ENCODE data around the gene REC114. TPM values are rescaled to one million over a fixed set of nuclear protein-coding genes. Genes with fewer than 3 reads are reported as not detected.

Gene REC114
- total RNA-seq, 1 donor from 2014 or later, result 0.60 TPM

DNA sequence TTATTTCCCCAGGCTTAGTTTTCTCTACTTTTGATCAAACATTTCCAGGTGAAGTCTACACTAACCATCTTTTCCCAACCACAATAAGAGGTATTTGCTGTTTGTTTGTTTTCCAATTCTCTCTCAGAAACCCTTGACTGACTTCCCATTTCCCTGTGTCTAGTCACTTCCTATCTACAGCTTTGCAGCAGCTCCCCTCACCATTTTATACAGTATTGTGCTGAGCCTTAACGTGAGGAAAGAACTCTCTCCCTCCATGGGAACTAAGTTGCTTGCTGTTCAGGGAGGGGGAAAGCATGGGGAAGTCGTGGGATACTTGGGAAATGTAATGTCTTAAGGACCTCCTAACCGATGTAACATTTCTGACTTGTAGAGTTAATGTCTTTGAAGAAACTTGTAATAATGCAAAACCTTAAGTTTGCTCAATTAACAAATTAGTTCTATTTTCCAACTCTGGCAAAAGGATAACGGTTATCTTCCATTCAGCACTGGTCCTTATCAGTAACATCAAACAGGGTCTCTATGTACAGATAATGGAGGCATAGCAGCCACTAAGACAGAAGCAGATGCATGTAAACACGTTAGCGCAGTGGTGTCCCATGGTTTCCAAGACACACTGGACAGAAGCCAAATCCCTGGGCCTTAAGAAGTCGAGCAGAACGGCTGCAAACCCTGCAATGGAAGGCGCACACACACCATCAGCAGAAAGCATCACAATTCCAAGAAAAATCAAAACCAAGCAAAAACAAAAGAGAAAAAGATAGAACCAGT, 150.5 kb downstream of the REC114 start:
- intact Hi-C loops (cut with DNase I), result no loop called here
- ATAC-seq (peak; percentile 56), DNase-seq (ENCODE audit: missing footprints) (peak; percentile 53)

DNA sequence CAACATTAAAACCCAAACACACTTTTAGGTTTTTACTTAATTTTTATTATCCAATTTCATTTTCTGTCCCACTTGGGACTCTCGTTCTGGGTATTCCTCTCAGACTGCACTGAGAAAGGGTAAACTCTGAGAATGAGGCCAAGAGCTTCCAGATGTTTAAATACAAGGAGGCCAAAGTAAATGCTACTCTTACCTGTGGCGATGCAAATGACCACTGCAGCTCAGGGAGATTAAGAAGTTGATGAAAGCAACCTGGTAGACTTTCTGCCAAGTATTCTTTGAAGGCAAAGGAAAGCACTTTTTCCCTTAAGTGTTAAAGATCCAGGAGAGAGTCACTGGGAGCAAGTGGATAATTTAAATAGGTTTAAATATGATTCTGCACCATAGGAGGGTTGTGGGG, 151.1 kb downstream of the REC114 start:
- ATAC-seq, result no peak
- intact Hi-C loops (cut with DNase I), result no loop called here
- DNase-seq (ENCODE audit: missing footprints), result no peak

DNA sequence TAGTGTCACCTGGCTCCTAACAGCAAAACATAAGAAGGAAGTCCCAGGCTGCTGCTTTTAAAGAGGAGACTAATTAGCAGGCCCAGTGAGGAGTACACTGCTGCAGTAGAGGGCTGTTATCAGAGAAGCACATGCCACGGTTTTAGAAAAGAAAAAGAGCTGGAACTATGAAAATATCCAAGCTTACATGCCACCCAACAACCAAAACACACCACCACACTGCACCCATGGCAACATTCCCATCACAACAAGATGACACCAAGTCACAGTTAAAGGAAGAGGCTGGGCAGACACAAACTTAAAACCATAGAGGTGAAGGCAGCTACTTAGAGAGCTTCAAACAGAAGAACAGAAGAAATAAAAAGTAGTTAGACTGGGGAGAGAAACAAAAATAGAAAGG, 153.2 kb downstream of the REC114 start:
- DNase-seq (ENCODE audit: missing footprints) (no peak), ATAC-seq (no peak)
- intact Hi-C loops (cut with DNase I), result loop anchor here (5.0 kb wide), 1 partner anchor 36 kb away; the partner anchor contains the start of gene NPTN

DNA sequence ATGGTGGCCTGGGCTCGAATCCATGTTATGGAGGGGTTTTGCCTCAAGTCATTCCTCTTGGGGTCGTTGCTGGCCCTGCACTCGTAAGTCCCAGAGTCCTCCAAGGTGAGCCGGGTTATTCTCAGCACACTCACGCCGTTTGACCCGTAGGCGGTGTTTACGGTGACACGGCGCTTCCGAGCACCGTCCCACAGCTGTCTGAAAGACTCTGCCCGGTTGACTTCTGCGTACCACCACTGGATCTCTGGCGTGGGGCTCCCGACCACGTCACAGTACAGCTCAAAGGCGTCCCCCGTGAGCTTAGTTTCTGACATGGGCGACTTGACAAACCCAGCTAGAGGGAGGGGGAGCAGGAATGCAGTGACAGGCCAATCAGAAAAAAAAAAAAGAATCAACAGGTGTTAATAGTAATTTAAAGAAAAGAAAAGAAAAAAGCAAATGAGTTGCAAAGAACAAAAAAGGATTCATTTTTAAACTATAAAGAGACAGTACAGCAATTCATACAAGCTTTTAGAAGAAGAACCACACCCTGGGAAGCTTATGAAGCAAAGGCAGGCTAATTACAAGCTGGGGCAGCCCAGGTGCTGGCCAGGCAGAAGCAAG, 154.2 kb downstream of the REC114 start:
- ATAC-seq, result no peak
- no peak for DNase-seq (ENCODE audit: missing footprints)
- intact Hi-C loops (cut with DNase I), result loop anchor here (5.0 kb wide), 1 partner anchor 35 kb away; the partner anchor contains the start of gene NPTN

DNA sequence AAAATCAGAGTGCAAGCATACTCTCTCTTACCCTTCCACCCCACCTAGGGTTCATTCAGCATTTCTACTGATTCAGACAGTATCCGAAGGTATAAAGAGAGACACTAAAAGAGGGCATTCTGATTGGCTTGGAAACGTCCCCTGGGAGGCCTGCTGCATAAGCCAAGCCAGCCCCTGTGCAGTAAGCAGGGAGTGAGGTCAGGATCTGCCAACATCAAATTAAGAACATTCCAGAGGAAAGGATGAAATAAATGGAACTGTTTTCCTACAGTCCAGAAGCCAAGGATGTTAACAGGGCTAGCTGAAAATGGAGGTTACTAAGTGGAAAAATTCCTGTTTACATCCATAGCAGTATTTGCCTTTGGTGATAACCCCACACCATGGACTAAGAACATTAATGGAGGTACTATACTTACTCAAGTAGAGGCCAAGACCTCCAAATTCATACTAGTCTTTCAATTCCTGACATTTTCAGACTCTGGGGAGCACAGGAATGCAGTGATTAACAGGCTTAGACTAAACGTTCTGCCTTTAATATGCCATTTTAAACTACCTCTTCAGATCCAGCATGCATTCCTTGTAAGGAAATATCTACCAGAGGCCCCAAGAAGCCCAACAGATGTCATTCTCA, 155.7 kb downstream of the REC114 start:
- DNase-seq (ENCODE audit: missing footprints) (no peak), ATAC-seq (peak; percentile 35)
- intact Hi-C loops (cut with DNase I), result loop anchor here (5.0 kb wide), 1 partner anchor 34 kb away; the partner anchor contains the start of gene NPTN

DNA sequence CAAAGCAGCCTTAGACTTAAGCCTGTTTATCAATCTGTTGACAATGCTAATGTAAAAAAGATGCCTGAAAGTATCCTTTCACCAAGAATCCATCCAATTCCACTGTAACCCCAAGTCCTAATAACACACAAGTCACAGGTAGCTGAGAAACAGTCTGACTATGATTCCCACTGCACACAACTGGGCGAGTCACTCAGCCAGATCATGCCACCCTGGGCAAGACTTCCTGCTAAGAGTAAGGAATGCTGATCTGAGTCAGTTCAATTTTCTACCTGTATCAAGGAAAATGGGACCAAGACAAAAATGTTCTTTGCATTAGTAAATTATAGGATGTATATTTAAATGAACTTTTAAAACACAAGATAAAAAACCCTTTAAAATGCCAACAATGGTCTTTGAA, 157.0 kb downstream of the REC114 start:
- ATAC-seq (no peak), DNase-seq (ENCODE audit: missing footprints) (no peak)
- intact Hi-C loops (cut with DNase I), result loop anchor here (5.0 kb wide), 1 partner anchor 32 kb away; the partner anchor contains the start of gene NPTN

DNA sequence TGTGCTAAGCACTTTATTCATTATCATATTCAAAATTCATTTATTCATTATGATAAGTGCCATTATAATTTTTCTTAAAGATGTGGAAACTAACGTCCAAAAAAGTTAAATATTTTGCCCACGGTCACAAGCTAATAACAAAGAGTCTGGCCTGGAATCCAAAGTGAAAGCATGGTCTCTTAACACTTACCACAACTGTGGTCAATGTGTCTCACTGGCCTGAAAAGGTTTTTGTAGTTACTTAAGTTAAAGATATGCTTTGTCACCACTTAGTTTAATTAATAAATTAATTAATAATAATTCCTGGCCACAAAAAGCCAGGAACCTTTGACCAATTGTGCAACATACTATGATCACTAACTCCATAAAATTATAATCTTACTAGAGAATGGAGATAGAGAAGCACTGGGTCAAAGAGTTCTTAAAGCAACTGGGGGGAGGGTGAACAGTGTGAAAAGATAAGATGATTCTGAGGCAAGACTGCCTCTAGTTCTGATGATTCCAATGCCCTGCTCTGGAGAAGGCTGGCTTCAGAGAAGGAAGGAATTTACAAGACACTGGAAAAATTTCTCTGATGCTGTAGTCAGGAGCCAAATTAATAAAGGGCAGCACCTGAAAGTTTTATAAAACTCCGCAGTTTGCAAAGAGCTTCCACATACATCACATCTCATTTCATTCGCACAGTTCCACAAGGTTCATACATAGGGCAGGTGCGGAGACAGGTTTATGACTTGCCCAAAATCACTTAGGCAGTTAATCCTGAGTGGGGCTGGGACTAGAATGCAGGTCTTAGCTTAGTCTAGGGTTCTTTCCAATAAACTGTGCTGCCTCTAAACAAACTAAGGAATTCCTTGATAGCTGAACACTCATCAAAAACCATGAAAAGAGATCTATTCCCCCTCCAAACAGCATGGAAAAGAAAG, 157.7 kb downstream of the REC114 start:
- DNase-seq (ENCODE audit: missing footprints) (no peak), ATAC-seq (no peak)
- intact Hi-C loops (cut with DNase I), result no loop called here

DNA sequence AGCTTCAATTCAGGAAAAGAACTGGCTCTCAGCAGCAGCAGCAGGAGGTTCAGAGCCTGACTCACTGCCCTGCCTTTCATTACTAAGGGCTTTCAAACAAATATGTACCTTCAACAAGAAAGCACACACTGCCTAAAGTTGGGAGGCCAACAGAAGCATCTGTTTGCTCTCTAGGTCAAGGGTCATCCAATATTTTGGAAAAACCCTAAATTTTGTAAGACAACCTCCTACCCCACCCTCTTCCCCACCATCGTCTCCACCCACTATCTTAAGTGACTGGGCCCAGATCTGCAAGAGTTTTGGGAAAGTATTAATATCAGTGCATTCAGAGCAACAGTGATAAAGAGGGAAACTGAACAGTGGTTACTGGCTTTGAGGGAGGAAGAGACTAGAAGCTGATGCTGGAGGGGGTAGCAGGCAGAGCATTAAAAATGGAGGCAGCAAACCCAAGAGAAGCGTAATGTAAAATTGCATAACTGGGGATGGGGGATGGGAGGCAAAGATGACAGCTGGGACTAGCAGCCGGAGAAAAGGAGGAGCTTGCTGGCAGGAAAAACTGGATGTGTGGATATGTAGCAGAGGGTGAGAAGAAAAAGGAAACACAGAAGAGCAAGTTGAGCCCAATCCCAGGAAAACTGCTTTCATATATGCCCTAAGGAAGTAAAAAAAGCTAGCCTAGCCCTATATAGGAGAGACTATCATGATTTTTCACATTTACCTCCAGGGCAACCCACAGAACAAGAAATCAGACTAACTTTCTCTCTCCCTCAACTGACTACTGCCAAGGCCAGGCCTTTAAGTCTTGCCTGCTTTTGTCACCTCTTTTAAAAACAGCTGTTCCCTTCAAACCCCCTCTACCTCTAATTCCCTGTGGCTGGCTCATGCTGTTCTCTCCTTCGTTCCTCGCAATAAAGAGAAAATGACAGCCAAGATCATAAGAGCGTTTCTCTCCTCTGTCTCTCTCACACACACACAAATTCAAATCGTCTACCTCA, 158.8 kb downstream of the REC114 start:
- intact Hi-C loops (cut with DNase I), result no loop called here
- ATAC-seq (peak; percentile 68), DNase-seq (ENCODE audit: missing footprints) (no peak)

DNA sequence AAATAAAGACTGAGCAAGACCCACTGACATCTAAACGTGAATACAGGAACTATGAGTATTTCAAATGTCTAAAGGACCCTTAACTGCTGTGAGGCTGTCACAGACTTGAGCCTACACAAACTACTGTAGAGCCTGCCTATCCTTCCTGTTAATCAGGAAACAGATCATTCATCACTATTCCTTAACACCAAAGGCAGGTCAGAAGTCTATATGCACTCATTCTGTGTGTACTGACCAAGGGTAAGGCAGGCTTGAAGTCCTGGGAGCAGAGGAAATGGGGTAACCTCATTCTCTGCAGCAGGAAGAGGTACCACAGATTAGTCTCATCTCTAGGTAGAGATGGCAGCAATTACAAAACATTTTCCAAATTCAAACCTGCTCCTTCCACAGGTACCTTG, 159.5 kb downstream of the REC114 start:
- ATAC-seq (peak; percentile 15), DNase-seq (ENCODE audit: missing footprints) (no peak)
- intact Hi-C loops (cut with DNase I), result no loop called here

DNA sequence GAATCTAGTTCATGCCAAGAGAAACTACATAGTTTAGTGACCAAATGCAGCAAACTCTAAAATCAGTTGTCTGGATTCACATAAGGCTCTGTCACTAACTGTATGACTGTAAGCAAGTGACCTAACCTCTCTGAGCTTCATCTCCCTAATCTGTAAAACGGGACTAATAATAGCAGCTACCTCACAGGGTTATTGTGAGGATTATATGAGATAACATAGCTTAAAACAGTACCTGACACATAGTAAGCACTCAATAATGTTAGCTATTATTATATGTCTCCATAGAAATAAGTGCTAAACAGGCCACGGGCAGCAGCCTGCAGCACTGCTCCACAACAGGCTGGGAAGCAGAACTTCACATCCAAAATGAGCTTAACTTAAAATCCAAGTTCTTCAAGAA, 160.0 kb downstream of the REC114 start:
- ATAC-seq, result peak; percentile 32
- no peak for DNase-seq (ENCODE audit: missing footprints)
- intact Hi-C loops (cut with DNase I), result no loop called here

DNA sequence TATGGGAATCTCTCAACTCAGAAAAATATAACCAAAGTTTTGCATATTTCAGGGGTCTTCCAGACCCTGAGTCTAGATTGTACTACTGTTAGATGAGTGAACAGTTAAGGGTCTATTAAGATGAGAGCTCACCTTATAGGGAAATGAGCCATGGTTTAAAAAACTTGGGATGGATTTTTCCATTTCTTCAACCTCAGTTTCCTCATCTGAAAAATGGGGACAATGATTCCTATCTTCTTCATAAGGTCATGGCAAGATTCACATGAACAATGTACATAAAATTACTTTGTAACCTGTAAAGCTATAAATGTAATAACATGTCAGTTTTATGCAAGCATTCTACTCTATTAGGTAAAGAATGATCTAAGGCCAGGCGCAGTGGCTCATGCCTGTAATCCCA, 161.5 kb downstream of the REC114 start:
- intact Hi-C loops (cut with DNase I), result no loop called here
- DNase-seq (ENCODE audit: missing footprints) (no peak), ATAC-seq (no peak)

DNA sequence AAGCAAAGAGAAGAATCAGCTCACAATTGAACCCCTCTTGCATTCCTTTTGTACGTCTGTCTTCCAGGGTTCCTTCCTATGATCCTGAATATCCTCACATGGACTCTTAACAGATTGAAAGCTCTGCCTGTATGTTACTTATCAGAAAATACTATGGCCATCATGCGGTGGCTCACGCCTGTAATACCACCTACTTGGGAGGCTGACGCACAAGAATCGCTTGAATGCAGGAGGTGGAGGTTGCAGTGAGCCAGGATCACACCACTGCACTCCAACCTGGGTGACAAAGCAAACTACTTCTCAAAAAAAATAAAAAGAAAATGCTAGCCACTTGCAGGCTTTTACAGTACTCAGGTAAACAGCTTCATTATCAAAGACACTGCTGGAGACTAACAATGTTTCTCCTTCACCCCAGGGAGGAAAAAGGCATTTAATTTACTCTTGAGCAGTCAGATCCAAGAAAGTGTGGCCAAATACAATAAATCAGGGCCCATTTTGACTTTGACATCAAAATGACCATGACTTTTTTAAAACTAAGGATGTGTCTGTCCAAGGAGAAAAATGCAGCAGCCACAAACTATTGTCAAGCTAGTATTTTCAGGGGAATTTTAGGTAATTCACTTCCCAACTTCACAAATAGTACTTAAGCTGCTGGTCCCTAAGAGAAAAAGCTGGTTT, 162.9 kb downstream of the REC114 start:
- no peak for ATAC-seq
- intact Hi-C loops (cut with DNase I), result no loop called here

DNA sequence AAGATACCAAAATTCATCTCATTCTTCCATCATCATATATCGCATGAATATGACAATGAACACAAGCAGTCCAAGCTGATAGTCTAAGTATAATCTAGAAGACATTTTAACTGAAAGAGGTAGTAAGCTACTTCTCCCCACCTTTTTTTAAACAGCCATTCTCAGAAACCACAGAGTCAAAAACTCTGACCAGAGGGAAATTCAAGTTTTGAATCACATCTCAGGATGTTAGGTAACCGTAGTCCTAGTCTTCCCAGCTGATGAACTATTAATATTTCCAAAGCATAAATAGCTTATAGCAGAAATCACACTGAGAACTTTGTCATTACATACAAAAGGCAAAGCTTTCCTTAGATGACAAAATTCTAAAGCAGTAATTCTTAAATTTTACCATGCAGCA, 164.4 kb downstream of the REC114 start:
- ATAC-seq (no peak), DNase-seq (ENCODE audit: missing footprints) (no peak)
- intact Hi-C loops (cut with DNase I), result no loop called here

More for the DNA sequence above, 162.9 kb downstream of the REC114 start:
- no peak for DNase-seq (ENCODE audit: missing footprints)

DNA sequence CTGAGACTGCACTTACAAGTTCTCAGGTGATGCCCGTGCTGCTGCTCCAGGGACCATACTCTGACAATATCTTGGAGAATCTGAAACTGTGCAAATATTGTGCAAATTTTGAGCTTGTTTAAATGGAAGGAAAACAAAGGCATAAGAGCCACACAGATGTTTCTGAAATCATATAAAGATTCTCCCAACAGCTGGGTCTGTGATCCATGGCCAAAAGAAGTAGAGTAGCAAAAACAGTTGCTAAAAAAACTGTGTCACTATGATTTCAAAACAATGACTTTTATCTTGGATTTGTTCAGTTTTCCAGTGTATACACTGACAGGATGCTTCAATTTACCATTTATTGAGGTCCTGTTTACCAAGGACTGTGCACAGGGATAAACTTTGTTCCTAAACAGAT, 164.9 kb downstream of the REC114 start:
- no peak for ATAC-seq
- DNase-seq (ENCODE audit: missing footprints), result no peak
- intact Hi-C loops (cut with DNase I), result no loop called here

DNA sequence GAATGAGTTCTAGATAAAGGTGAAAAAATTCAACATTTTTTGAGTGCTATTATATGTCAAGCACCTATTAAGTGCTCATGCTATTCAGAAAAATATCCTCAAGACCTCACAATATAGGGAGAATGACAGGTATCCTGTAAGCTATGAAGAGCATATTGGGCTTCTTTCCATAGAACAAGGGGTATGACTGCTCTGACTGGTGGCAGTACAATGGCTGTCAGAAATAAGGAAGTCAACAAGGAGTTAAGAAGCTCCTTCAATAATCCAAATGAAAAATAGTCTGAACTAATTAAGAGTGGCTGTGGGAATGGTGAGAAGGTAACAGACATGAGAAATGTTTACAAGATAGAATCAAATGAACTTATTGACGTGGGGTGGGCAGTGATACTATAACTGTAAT, 165.5 kb downstream of the REC114 start:
- intact Hi-C loops (cut with DNase I), result no loop called here
- no peak for ATAC-seq

DNA sequence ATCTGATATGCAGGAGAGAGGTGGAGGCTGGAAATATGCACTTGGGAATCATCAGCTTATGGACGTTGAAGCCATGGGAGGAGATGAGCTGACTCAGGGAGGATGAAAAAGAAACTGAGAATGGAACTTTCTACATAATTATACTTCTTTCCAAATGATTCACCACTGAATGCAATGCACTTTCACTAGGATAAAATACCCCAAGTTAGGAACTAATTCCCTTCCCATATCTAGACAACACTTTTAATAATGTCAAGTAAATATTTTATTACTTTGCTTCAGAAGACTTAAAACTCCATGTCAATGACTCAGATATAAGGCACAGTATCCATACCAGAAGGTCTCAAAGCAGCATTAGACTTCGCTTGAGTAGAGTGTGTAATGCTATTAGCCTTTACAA, 166.0 kb downstream of the REC114 start:
- no peak for DNase-seq (ENCODE audit: missing footprints)
- no peak for ATAC-seq
- intact Hi-C loops (cut with DNase I), result no loop called here

More for the DNA sequence above, 165.5 kb downstream of the REC114 start:
- DNase-seq (ENCODE audit: missing footprints), result no peak
